ENCODE measurements around the gene CLEC5A.
"Not testable (repeated sequence)": the region's sequence is repeated elsewhere in the genome, so short reads cannot be mapped to it uniquely, and the experiment has no call there.

CLEC5A gene

DNA sequence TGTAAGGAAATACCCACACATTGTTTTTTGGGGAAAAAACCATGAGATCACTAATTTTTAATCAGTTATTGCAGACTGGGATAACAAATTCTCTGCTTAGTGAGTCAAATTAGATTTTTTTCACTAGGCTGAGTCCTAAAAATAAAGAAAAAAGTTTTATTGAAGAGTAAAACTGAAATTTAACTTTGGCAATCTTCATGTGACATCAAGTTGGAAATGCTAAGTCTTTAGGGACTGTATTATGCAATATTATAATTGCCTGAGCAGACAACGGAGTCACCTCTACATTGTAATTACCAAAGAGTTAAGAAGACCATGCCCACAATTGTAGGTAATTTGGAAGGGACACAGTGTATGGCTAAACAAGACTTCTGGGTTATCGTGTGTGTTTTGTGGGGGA lies 2.2 kb upstream of the CLEC5A start:
- no peak for DNase-seq (ENCODE audit: low spot score)

DNA sequence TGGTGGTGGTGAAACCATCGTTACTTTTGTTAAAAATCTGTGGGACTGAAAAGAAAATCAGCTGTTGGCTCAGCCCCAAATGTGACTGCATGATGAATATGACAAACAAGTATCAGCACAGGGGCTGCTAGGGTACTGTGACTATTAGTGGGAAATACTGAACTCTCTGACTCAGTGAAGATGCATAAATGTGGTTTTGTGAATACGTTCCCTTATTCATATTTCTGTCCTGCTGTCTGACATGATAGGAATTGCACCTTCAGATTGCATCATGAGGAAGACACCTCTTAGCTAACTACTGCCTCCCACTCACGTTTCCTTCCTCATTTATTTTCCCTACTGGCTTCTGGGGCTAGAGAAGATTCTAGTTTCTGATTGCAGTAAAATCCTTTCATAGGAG lies 1.4 kb downstream of the CLEC5A start:
- no peak for DNase-seq (ENCODE audit: low spot score)

DNA sequence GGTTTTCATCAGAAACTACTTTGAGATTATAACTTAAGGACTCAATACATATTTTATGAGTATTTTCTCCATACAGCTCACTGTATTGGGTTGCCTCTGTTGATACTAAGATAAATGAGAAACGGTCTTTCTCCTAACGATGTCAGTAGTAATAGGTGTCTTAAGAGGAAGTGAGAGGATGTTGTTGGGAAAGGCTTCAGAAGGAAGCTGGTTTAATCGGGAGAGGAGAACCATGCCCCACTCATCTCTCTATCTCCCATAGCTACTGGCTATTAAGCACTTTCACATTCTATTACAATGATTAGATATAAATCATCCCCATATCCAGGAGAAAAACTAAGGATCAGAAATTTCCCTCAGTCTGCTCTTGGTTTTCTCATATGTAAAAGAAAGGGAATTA lies 2.0 kb downstream of the CLEC5A start:
- no peak for DNase-seq (ENCODE audit: low spot score)

DNA sequence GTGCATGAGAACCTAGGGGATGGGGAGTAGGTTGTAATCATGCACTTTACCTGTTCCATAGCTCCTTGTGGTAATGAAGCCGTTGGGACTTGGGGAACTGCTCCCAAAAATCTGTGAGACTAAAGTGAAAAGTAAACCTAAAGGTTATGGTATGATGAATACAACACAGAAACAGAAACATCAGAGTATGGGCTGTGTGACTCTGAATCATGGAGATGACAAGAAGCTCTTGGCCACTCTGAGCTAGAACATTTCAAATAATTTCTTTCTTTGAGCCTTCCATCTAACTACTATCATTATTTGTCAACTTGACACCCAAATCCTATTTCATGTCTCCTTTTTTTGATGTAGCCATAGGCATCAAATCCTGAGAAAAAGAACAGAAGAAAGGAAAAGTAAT lies 2.9 kb downstream of the CLEC5A start:
- no peak for DNase-seq (ENCODE audit: low spot score)

DNA sequence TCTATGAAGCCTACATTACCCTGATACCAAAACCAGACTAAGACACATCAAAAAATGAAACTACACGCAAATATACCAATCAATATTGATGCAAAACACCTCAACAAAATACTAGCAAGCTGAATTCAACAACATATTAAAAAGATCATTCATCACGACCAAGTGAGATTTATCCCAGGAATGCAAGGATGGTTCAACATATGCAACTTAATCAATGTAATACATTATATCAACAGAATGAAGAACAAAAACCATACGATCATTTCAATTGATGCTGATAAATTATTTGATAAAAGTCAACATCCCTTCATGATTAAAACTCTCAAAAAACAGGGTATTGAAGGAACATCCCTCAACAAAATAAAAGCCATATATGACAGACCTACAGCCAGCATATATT lies 5.7 kb downstream of the CLEC5A start:
- no peak for DNase-seq (ENCODE audit: low spot score)

DNA sequence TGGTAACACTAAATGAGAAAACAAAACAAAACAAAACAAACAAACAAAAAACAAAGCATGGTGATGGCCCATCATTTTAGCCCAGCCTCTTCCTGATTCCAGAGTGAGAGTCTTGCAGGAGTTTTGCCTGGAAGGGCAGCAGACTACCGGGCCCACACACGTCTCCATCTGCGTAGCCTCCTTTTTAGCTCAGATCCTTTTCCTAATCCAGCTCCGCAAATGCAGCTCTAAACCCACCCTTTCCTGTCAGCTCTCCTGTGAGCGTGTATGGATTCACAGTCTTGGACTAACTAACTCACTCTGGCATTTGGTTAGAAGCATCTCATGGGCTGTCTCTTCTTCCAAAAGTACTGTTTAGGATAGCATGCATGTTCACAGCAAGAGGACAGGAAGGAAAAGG lies 16.6 kb downstream of the CLEC5A start:
- DNase-seq (ENCODE audit: low spot score), result no peak

DNA sequence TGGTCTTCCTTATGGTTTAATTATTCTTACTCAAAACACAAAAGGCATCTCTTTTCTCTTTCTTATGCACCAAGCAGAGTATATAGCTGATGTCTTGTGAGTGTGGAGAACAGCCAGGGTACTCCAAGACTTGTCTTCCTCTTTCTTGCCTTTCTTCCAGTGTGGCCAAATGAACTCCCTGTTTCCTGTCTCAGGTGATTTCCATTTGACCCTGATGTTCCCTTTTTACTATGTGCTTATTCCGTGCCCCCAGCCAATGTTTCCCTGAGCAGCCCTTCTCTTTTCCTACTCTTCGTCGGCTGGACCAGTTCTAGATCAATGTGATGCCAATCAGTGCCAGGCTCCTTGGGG lies 18.0 kb downstream of the CLEC5A start:
- no peak for DNase-seq (ENCODE audit: low spot score)

DNA sequence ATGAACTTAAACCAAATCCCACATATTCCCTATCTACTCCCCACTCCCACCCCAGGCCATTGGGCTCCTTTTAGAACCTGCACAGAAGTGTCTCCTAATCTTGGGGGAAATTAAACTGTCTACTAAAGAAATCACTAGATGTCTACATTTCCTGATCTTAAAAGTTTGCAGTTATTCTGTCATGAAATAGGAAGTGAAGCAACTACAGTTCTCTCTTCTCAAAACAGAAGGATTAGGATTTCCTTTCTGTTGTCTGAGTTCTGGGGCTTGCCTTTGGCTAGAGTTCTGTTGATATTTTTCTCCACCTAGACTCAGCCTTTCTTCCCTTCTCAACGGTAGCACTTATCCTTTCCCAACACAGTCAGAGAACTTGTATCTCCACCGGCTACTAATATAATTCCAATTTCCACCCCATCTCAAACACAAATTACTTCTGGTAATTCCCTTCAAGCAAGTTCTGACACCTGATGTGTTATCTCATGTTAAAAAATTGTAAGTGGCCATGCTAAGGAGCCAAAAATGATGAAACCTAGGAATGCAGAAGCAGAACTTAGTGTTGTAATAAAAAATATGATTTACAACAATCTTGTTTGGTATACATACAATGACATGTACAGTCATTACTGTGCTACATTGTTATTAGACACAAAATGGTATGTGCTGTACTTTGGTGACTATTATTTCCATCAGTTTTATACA lies 18.5 kb downstream of the CLEC5A start:
- no peak for DNase-seq (ENCODE audit: low spot score)

DNA sequence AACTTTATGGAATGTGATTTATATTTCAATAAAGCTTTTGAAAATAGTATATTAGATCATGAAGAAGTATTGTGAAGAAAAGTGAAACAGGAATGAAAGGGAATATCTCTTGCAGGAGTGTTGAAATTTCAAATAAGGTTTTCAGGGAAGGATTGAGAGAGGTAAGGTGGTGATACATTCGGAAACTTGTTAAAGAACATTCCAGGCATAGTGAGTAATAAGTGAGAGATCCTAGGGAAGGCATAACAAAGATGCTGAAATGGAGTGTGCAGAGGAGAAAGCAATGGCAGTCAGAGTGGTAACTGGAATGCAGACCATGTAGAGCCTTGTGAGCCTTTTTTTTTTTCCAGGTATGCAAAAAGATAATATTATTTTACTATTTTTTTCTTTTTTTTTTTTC lies 26.5 kb downstream of the CLEC5A start:
- no peak for DNase-seq (ENCODE audit: low spot score)

DNA sequence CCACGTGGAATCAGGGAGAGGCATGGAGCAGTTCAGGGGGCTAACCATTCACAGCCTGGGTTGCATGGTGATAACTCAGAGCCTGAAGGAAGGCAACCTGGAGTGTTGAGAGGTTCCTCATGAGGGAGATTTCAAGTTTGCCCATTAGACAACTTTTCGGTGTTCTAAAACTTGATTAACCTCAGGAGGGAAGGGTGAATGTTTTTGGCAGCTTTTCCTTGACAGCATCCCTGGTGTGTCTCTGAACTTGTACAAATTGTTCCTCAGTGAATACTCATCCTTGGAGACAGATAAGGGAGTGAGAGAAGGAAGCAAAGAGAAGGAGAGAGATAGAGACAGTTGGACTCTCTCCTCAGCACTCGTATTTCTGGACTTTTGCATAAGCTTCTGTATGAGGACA lies 30.7 kb downstream of the CLEC5A start, which contains the start of gene OR9A4:
Gene OR9A4 (plus strand): TSS at position 301 of the 400 bp plus-strand sequence. CDS start 2,477 bp downstream, outside the sequence.
- DNase-seq (ENCODE audit: low spot score), result no peak

DNA sequence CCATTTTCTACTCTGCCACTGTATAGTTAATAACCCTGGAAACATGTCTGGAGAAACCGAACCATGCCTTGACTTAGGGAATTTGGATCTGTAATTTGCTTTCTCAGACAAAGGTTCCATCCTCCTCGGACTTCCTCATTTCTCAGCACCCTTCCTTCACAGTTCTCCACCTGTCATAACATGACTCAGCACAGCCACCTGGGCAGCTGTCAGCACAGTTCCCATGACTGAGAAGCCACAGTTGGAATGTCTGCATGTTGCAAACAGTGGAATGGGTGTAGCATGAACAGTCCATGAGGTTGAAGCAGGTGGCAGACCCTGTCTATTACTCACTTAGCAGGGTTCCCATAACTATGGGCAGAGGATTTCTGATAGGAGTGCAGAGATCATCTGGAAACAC lies 31.2 kb downstream of the CLEC5A start:
- DNase-seq (ENCODE audit: low spot score), result no peak

DNA sequence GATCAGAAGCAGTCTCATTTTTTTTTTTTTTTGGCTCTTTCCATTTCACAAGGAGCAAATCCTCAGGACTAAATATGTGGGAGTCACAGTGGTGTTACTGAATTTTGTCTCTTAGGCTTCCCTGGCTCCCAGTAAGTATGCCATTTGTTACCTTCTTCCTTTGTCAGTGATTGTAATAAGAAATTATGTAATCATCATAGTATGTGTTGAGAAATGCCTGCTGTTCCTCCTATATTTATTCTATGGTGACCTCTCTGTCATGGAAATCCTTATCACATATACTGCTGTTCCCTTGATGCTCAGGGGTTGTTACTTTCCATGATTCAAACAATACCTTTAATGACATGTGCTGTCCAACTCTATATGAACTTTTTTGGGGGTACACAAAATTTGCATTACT lies 35.4 kb downstream of the CLEC5A start:
- DNase-seq (ENCODE audit: low spot score), result no peak

DNA sequence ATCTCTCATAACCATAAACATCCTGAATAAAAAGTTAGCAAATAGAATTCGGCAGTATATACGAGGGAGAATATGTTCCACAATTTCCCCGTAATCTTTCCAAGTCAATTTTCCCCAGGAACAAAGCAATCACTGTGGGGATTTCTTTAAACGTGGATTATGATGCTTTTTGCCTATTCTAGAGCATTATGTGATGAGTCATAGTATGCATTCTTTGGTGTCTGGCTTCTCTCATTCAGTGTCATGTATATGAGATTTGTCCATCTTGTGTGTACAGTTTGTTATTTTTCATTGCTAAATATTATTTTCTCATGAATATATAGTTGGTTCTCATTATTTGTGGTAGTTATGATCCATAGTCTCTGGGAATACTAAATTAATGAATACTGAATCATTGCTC lies 40.5 kb downstream of the CLEC5A start:
- no peak for DNase-seq (ENCODE audit: low spot score)

DNA sequence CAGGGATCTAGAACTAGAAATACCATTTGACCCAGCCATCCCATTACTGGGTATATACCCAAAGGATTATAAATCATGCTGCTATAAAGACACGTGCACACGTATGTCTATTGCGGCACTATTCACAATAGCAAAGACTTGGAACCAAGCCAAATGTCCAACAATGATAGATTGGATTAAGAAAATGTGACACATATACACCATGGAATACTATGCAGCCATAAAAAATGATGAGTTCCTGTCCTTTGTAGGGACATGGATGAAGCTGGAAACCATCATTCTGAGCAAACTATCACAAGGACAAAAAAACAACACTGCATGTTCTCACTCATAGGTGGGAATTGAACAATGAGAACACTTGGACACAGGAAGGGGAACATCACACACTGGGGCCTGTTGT lies 47.4 kb downstream of the CLEC5A start:
- DNase-seq (ENCODE audit: low spot score), result not testable (repeated sequence)

DNA sequence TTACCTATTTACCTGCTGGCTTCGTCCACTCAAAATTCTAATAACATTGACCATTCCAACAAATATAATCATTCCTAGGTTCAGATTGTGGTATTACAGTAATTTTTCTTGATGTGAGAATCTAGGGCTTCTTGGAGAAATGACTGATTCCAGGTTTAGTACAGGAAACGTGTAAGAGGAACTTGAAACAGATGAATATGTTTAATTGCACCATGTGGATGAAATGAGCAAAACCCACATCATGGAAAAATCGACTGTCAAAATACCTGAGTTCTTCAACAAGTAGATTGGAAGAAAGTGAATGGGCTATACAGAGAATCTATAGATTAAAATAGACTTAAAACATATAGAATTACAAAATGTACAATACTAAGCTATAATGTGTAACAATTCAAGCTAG lies 55.4 kb downstream of the CLEC5A start:
- no peak for DNase-seq (ENCODE audit: low spot score)

DNA sequence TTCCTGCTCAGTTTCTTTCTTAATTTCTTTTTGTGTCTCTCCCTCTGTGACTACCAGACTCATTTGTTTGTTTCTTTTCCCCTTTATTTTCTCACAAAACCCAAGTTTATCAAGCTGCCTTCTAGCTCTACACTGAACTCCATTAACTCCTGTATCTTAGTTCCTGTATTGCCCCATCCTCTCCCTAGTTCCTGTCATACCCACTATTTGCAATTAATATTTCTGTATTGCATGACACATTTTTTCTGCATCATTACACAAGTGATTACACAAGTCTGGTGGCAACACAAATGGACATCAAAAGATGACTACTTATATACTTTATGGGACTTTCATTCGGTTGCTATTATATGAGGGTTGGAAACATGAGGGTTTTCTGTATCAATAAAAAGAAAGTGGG lies 57.5 kb downstream of the CLEC5A start:
- no peak for DNase-seq (ENCODE audit: low spot score)

DNA sequence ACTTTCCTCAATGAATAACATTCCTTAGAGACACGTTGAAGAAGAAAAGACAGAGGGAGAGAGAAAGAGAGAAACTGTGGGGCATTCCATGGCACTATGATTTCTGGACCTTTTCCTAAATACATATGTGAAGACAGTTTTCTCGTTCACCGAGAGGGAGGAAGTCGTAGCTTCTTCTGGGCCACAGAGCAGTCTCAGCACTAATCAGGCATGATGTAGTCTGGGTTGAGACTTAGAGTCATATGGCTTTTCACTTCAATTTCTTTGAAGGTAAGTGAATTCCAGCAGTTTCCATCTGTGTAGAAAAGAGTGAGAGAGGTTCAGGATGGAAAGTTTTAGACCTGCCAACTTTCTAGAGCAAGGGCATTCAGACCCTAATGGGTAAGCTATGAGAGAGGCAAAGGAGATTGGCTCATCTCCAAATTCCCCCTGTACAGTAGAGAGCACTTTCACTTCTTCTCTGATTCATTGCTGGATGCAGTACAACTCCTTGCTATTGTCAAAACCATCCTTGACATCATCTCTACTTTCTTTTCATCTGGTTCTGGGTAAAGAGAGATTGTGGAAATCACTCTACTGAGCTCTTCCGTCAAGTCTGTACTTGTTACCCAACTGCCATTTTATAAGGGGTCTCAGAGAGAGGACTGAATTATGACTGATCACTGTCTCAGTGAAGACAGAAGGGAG lies 62.1 kb downstream of the CLEC5A start:
- DNase-seq (ENCODE audit: low spot score), result no peak

DNA sequence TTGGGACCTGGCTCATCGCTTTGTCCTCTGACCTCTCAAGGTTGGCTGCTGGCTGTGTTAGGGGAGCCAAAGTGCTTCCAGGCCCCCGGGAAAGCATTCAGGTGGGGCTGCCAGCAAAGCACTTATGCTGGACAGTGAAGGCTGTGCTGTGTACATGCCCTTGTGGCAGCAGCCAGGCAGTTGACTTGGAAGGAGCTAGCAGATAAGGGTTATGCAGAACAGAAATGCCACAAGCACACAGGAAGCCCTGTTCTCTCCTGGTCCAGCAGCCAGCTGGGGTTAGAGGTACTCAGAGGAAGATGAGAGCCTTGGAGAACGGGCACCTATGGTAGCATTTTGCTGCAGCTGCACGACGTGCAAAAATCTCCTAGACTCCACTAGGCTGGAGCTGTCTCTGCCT lies 65.8 kb downstream of the CLEC5A start:
- DNase-seq (ENCODE audit: low spot score), result no peak

DNA sequence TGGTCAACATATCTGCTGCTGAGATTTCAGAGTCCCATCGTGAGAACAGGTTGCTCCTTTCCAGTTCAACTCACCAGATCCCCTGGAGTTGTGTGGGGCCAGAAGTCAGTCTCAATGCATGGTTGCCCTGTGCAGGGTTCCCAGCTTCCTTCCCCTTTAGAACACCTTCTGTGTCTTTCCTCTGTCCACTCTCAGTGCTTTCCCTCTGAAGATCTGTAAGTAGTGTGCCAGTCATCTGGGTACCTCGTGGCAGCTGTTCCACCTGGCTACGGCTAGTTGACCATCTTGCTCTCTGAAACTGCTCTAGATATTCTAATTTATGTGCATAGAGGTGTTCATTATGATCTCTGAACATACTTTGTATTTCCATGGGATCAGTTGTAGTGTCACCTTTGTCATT lies 69.4 kb downstream of the CLEC5A start:
- no peak for DNase-seq (ENCODE audit: low spot score)

Data from activated CD4-positive, alpha-beta T cell treated with anti-CD3 and anti-CD28 coated beads, Interleukin-2, Interleukin-4, amounts not matched to agents 100 ng/mL and 50 ng/mL, durations not matched to agents 16 hours and 8 hours (primary cell).